Parathyroid adenoma (tissue), 2 donors: ENCODE data around the gene GAL.
"Not testable (repeated sequence)": the region's sequence is repeated elsewhere in the genome, so short reads cannot be mapped to it uniquely, and the experiment has no call there.

Source experiments
- H2AFZ ChIP-seq: fragments of 300-600 bp; sonication (generic); one replicate; pipeline ENCODE4 v1.7.0; 2017; ENCODE audit warnings: antibody characterized with exemption, mild to moderate bottlenecking
- H3K27ac ChIP-seq: fragments of 300-600 bp; sonication (generic); one replicate; pipeline ENCODE4 v1.7.0; 2017
- H3K27me3 ChIP-seq: fragments of 300-600 bp; sonication (generic); one replicate; pipeline ENCODE4 v1.7.0; 2017; ENCODE audit warnings: low read length; ENCODE audit not compliant: control insufficient read depth, insufficient read depth
- H3K36me3 ChIP-seq: fragments of 300-600 bp; sonication (generic); one replicate; pipeline ENCODE4 v1.7.0; 2017; ENCODE audit warnings: low read length; ENCODE audit not compliant: control insufficient read depth, insufficient read depth
- H3K4me1 ChIP-seq: fragments of 300-600 bp; sonication (generic); one replicate; pipeline ENCODE4 v1.7.0; 2017; ENCODE audit warnings: control low read depth
- H3K4me2 ChIP-seq: fragments of 300-600 bp; sonication (generic); one replicate; pipeline ENCODE4 v1.7.0; 2017; ENCODE audit warnings: low read length
- H3K4me3 ChIP-seq: fragments of 300-600 bp; sonication (generic); one replicate; pipeline ENCODE4 v1.7.0; 2017; ENCODE audit warnings: low read depth, low read length
- H3K79me2 ChIP-seq: fragments of 300-600 bp; sonication (generic); one replicate; pipeline ENCODE4 v1.7.0; 2017; ENCODE audit warnings: control low read depth
- H3K9ac ChIP-seq: fragments of 300-600 bp; sonication (generic); one replicate; pipeline ENCODE4 v1.7.0; 2017; ENCODE audit warnings: mild to moderate bottlenecking
- H3K9me3 ChIP-seq: fragments of 300-600 bp; sonication (generic); one replicate; pipeline ENCODE4 v1.7.0; 2017; ENCODE audit warnings: low read length; ENCODE audit not compliant: control insufficient read depth
- CTCF ChIP-seq: fragments of 300-600 bp; sonication (generic); IDR thresholded peaks from one replicate; pipeline ENCODE4 v1.7.0; 2017; ENCODE audit warnings: antibody characterized with exemption, mild to moderate bottlenecking
- donor health status: primary hyperparathyroidism.

The GAL gene, protein sequence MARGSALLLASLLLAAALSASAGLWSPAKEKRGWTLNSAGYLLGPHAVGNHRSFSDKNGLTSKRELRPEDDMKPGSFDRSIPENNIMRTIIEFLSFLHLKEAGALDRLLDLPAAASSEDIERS

DNA sequence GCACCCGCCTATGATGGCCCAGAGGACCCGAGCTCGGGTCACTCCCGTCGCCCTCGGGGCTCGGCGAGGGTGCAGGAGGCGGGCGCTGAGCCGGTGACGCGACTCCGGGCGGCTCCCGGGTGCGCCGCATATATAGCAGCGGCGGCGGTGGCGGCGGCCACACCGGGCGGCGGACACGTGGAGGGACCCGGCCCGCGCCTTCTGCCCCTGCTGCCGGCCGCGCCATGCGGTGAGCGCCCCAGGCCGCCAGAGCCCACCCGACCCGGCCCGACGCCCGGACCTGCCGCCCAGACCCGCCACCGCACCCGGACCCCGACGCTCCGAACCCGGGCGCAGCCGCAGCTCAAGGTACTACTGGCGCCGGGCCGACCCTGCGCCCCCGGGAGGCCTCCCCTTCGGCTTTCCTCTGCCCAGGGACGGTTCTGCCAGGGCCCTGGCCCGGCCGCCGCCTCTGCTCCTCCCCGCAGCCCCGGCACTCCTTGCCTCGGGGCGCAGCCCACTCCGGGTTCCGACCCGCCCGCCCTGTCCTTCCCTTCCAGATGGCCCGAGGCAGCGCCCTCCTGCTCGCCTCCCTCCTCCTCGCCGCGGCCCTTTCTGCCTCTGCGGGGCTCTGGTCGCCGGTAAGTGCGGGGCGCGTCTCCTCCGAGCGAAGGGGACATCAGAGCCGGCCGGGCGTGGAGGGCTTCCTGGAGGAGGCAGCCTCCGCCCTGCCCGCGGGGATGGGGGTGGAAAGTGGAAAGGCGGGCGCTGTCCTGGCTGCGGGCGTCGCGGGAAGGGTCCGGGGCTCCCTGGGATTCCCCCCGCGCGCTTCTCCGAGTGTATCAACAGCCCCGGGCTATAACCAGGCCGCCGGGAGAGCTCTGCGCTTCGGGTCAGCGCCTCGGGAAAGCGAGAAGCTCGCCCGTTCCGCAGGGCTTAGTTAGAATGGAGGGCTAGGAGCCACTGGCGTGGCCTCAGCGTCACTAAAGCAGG, at the start of gene GAL:
TSS of gene GAL (plus strand) at position 160 of the 972 bp plus-strand sequence. CDS start at position 540, 380 bp downstream.
- Histone ChIP-seq H3K4me2 (peak within 1 kb of the TSS; percentile 22), H3K9ac (no peak within 1 kb of the TSS), H2AFZ (no peak within 1 kb of the TSS), H3K4me1 (no peaks in the 10 kb centered on the region), H3K36me3 (no peaks in the 10 kb centered on the region), H3K9me3 (no peaks in the 10 kb centered on the region), H3K4me3 (no peak within 1 kb of the TSS), H3K27me3 (no peaks in the 10 kb centered on the region), H3K27ac (no peak within 1 kb of the TSS), H3K79me2 (no peaks in the 10 kb centered on the region)
- TF ChIP-seq CTCF = no peak

GRCh38 chr11:68634606-68635005, 49.7 kb upstream of the GAL start:
- H3K27ac ChIP-seq, H3K27me3 ChIP-seq, H3K79me2 ChIP-seq, H3K4me3 ChIP-seq, H2AFZ ChIP-seq, H3K9ac ChIP-seq, H3K4me1 ChIP-seq, H3K9me3 ChIP-seq, H3K4me2 ChIP-seq, H3K36me3 ChIP-seq: not testable (repeated sequence)

DNA sequence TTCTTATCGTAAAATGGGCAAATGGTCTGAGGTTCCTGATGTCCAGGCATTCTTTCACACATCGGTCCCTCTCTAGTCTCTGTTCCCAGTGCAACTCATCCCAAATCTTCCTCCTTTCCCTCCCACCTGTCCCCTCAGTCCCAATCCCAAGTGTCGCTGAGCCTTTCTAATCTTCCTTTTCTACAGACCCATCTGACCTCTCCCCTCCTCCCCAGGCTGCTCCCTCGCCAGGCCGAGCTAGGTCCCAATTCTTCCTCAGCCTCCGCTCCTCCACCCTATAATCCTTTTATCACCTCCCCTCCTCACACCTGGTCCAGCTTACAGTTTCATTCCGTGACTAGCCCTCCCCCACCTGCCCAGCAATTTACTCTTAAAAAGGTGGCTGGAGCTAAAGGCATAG, 49.2 kb upstream of the GAL start:
- H3K4me1 ChIP-seq, H2AFZ ChIP-seq, H3K27ac ChIP-seq, H3K4me3 ChIP-seq, H3K9me3 ChIP-seq, H3K27me3 ChIP-seq, H3K9ac ChIP-seq, H3K79me2 ChIP-seq, H3K36me3 ChIP-seq, H3K4me2 ChIP-seq: not testable (repeated sequence)

DNA sequence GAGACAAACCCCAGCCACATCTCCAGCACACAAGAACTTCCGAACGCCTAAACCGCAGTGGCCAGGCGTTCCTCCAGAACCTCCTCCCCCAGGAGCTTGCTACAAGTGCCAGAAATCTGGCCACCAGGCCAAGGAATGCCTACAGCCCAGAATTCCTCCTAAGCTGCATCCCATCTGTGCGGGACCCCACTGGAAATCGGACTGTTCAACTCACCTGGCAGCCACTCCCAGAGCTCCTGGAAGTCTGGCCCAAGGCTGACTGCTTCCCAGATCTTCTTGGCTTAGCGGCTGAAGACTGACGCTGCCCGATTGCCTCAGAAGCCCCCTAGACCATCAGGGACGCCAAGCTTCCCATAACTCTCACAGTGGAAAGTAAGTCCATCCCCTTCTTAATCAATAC, 48.5 kb upstream of the GAL start:
- H3K9me3 ChIP-seq, H3K27me3 ChIP-seq, H3K27ac ChIP-seq, H3K4me2 ChIP-seq, H3K4me3 ChIP-seq, H3K4me1 ChIP-seq, H3K79me2 ChIP-seq, H3K36me3 ChIP-seq, H2AFZ ChIP-seq, H3K9ac ChIP-seq: not testable (repeated sequence)

DNA sequence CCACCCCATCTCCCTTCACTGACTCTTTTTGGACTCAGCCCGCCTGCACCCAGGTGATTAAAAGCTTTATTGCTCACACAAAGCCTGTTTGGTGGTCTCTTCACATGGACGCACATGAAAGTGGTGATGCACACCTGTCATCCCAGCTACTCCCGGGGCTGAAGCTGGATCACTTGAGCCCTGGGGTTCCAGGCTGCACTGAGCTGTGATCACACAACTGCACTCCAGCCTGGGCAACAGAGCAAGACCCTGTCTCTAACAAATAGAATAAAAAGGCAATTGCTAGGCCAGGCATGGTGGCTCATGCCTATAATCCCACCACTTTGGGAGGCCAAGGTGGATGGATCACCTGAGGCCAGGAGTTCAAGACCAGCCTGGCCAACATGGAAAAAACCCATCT, 45.0 kb upstream of the GAL start:
- H3K36me3 ChIP-seq, H3K4me2 ChIP-seq, H3K9me3 ChIP-seq, H3K27ac ChIP-seq, H3K79me2 ChIP-seq, H3K4me1 ChIP-seq, H3K9ac ChIP-seq, H3K4me3 ChIP-seq, H2AFZ ChIP-seq, H3K27me3 ChIP-seq: not testable (repeated sequence)

- Histone ChIP-seq H3K4me3 (no peak overlapping the region), H3K9me3 (no peaks in the 10 kb centered on the region), H2AFZ (no peak overlapping the region), H3K9ac (no peak overlapping the region), H3K4me2 (no peak overlapping the region), H3K4me1 (no peaks in the 10 kb centered on the region), H3K36me3 (no peaks in the 10 kb centered on the region), H3K79me2 (no peaks in the 10 kb centered on the region), H3K27me3 (no peaks in the 10 kb centered on the region), H3K27ac (no peak overlapping the region)
- no peak for TF ChIP-seq CTCF
These were observed 42.5 kb upstream of the GAL start for GRCh38 chr11:68641880-68642279.
